H1 (cell line): Measurements from ENCODE around the gene MTHFD1. TPM values are rescaled to one million over a fixed set of nuclear protein-coding genes. Genes with fewer than 3 reads are reported as not detected.

Source experiments
- CTCF ChIA-PET: fragments of 300-600 bp; sonication (Branson Sonifier 250); formaldehyde crosslinking; loops from one replicate; lab custom pipeline; 2021; ENCODE audit not compliant: partially characterized antibody; lab: Charles Lee
- POLR2A ChIA-PET: fragments of 300-600 bp; sonication (Branson Sonifier 250); formaldehyde crosslinking; loops from one replicate; lab custom pipeline; 2021; ENCODE audit warnings: inconsistent platforms; ENCODE audit not compliant: partially characterized antibody; lab: Charles Lee
- DNase-seq, 2 experiments: peaks; one replicate each; pipeline versions ENCODE4 v3.0.0 to v3.0.0-alpha.2; 2010 to 2022; ENCODE audit warnings: low spot score in 2 of 2, low read depth in 1 of 2, mixed read lengths in 1 of 2
- FAIRE-seq: peaks from 2 replicates; lab custom pipeline; 2011; peaks lifted over from hg19 to GRCh38; lab: Jason Lieb, UNC
- H2AFZ ChIP-seq: 2 replicates; pipeline ENCODE4 v1.8.1; 2012; ENCODE audit warnings: low read length, inconsistent platforms
- H2AK5ac ChIP-seq: 2 replicates; pipeline ENCODE4 v1.6.1; 2013; ENCODE audit warnings: low read depth, low read length
- H2BK120ac ChIP-seq: replicated peaks from 2 replicates; pipeline ENCODE3; 2013; ENCODE audit warnings: low read depth, low read length, inconsistent platforms
- H2BK12ac ChIP-seq: 2 replicates; pipeline ENCODE4 v1.6.1; 2013; ENCODE audit warnings: low read depth, low read length
- H2BK15ac ChIP-seq: 2 replicates; pipeline ENCODE4 v1.6.1; 2013; ENCODE audit warnings: low read length
- H2BK20ac ChIP-seq: 2 replicates; pipeline ENCODE4 v1.6.1; 2013; ENCODE audit warnings: low read length
- H2BK5ac ChIP-seq: 2 replicates; pipeline ENCODE4 v1.6.1; 2013; ENCODE audit warnings: low read depth, low read length
- H3K14ac ChIP-seq: 2 replicates; pipeline ENCODE4 v1.6.1; 2013; ENCODE audit warnings: inconsistent platforms; ENCODE audit not compliant: insufficient read length
- H3K18ac ChIP-seq: 2 replicates; pipeline ENCODE4 v1.6.1; 2013; ENCODE audit warnings: low read length; ENCODE audit errors: extremely low read depth
- H3K23ac ChIP-seq: 2 replicates; pipeline ENCODE4 v1.6.1; 2013; ENCODE audit warnings: inconsistent platforms; ENCODE audit not compliant: insufficient read length
- H3K23me2 ChIP-seq: 2 replicates; pipeline ENCODE4 v1.6.1; 2013; ENCODE audit warnings: low read depth, low read length
- H3K27ac ChIP-seq: 2 replicates; pipeline ENCODE4 v1.6.1; 2011; ENCODE audit warnings: low read depth, low read length, inconsistent platforms
- H3K27me3 ChIP-seq, 4 experiments: replicated peaks in 1 of 4; 1 replicate in 1 of 4; 2 replicates in 3 of 4; pipeline versions ENCODE4 v1.6.1 to v1.8.1; 2011 to 2013; ENCODE audit warnings: low read length in 3 of 4, mild to moderate bottlenecking in 3 of 4, inconsistent platforms in 2 of 4, mixed read lengths in 2 of 4, moderate library complexity in 1 of 4; ENCODE audit not compliant: control insufficient read depth in 3 of 4, insufficient read depth in 3 of 4; ENCODE audit errors: extremely low read depth in 1 of 4
- H3K36me3 ChIP-seq, 4 experiments: 2 replicates each; pipeline versions ENCODE4 v1.6.1 to v1.8.1; 2011 to 2013; ENCODE audit warnings: mild to moderate bottlenecking in 4 of 4, low read length in 3 of 4, moderate library complexity in 2 of 4, control low read depth in 1 of 4, inconsistent platforms in 1 of 4; ENCODE audit not compliant: insufficient read depth in 4 of 4, control insufficient read depth in 2 of 4
- H3K4ac ChIP-seq: replicated peaks from 2 replicates; pipeline ENCODE3; 2013; ENCODE audit warnings: low read length, low read depth, mixed read lengths, inconsistent platforms; ENCODE audit not compliant: insufficient read length
- H3K4me1 ChIP-seq, 4 experiments: replicated peaks in 1 of 4; 1 replicate in 1 of 4; 2 replicates in 3 of 4; pipeline versions ENCODE4 v1.6.1 to v1.8.1; 2011 to 2013; ENCODE audit warnings: low read length in 3 of 4, inconsistent platforms in 2 of 4, mixed read lengths in 1 of 4; ENCODE audit not compliant: insufficient read depth in 4 of 4, control insufficient read depth in 3 of 4
- H3K4me2 ChIP-seq, 2 experiments: 2 replicates each; pipeline versions ENCODE4 v1.6.1 to v1.8.1; 2011 to 2013; ENCODE audit warnings: low read depth in 2 of 2, low read length in 2 of 2, control low read depth in 1 of 2, inconsistent platforms in 1 of 2, mild to moderate bottlenecking in 1 of 2; ENCODE audit not compliant: insufficient read depth in 1 of 2
- H3K4me3 ChIP-seq, 4 experiments: fragments of 200-600, 300-600 bp in 1 of 4; sonication (generic), shearing (Covaris generic), sonication (Bioruptor Twin) in 1 of 4; 2 replicates each; pipeline versions ENCODE4 v1.5.1 to v1.8.1; 2011 to 2016; ENCODE audit warnings: low read length in 4 of 4, low read depth in 3 of 4, control low read depth in 2 of 4, inconsistent platforms in 2 of 4, mild to moderate bottlenecking in 2 of 4, mixed read lengths in 1 of 4, moderate library complexity in 1 of 4; ENCODE audit not compliant: insufficient read depth in 2 of 4; ENCODE audit errors: extremely low read depth in 1 of 4
- H3K56ac ChIP-seq: replicated peaks from 2 replicates; pipeline ENCODE3; 2013; ENCODE audit warnings: low read depth, mild to moderate bottlenecking, mixed read lengths, low read length, inconsistent platforms; ENCODE audit not compliant: insufficient read length
- H3K79me1 ChIP-seq: 2 replicates; pipeline ENCODE4 v1.6.1; 2013; ENCODE audit warnings: low read depth, low read length, control low read depth
- H3K79me2 ChIP-seq, 2 experiments: 2 replicates each; pipeline versions ENCODE4 v1.6.1 to v1.8.1; 2012 to 2013; ENCODE audit warnings: low read length in 2 of 2, mild to moderate bottlenecking in 2 of 2, inconsistent platforms in 1 of 2; ENCODE audit not compliant: insufficient read depth in 2 of 2, control insufficient read depth in 1 of 2
- H3K9ac ChIP-seq, 4 experiments: replicated peaks in 1 of 4; 1 replicate in 1 of 4; 2 replicates in 3 of 4; pipeline versions ENCODE4 v1.6.1 to v1.8.1; 2011 to 2013; ENCODE audit warnings: low read depth in 3 of 4, low read length in 3 of 4, control low read depth in 2 of 4, mild to moderate bottlenecking in 2 of 4, moderate library complexity in 2 of 4, inconsistent platforms in 1 of 4; ENCODE audit errors: extremely low read depth in 1 of 4
- H3K9me3 ChIP-seq, 2 experiments: 2 replicates each; pipeline versions ENCODE4 v1.6.1 to v1.8.1; 2012 to 2013; ENCODE audit warnings: mild to moderate bottlenecking in 2 of 2, moderate library complexity in 2 of 2, control low read depth in 1 of 2, inconsistent platforms in 1 of 2, low read depth in 1 of 2, low read length in 1 of 2, mixed read lengths in 1 of 2; ENCODE audit not compliant: insufficient read depth in 2 of 2
- H4K20me1 ChIP-seq, 2 experiments: replicated peaks in 1 of 2; 2 replicates each; pipeline versions ENCODE3 to v1.8.1; 2011 to 2013; ENCODE audit warnings: inconsistent platforms in 2 of 2, low read length in 2 of 2, mild to moderate bottlenecking in 1 of 2; ENCODE audit not compliant: insufficient read depth in 2 of 2, control insufficient read depth in 1 of 2
- H4K5ac ChIP-seq: 2 replicates; pipeline ENCODE4 v1.6.1; 2013; ENCODE audit warnings: low read length, low read depth, mixed read lengths, inconsistent platforms; ENCODE audit not compliant: insufficient read length
- H4K8ac ChIP-seq: 2 replicates; pipeline ENCODE4 v1.8.0; 2013; ENCODE audit warnings: mild to moderate bottlenecking, moderate library complexity, low read length, inconsistent platforms; ENCODE audit not compliant: insufficient read depth; ENCODE audit errors: extremely low read depth
- H4K91ac ChIP-seq: replicated peaks from 2 replicates; pipeline ENCODE3; 2013; ENCODE audit warnings: low read length, mixed read lengths, inconsistent platforms; ENCODE audit not compliant: insufficient read length
- ASH2L ChIP-seq: fragments of 200-600, 300-600 bp; sonication (generic); IDR thresholded peaks from one replicate; pipeline ENCODE4 v1.7.1; 2017; ENCODE audit warnings: low read length
- BACH1 ChIP-seq: IDR thresholded peaks from 2 replicates; pipeline ENCODE4 v1.6.1; 2012; ENCODE audit warnings: low read length, improper control_type of control experiment
- CHD1 ChIP-seq: IDR thresholded peaks from 2 replicates; pipeline ENCODE4 v1.6.1; 2012; ENCODE audit warnings: low read depth, low read length, improper control_type of control experiment
- CHD2 ChIP-seq: IDR thresholded peaks from 2 replicates; pipeline ENCODE4 v1.6.1; 2012; ENCODE audit warnings: low read length, improper control_type of control experiment
- CREB1 ChIP-seq: IDR thresholded peaks from 2 replicates; pipeline ENCODE4 v1.6.1; 2012; ENCODE audit warnings: inconsistent platforms
- EGR1 ChIP-seq: IDR thresholded peaks from 2 replicates; pipeline ENCODE4 v1.6.1; 2011; ENCODE audit warnings: low read depth, low read length, borderline replicate concordance
- HDAC2 ChIP-seq, 2 experiments: fragments of 300-600 bp in 1 of 2; sonication (generic) in 1 of 2; IDR thresholded peaks; 2 replicates each; pipeline ENCODE4 v1.6.1; 2011 to 2012; ENCODE audit warnings: low read depth in 2 of 2, low read length in 2 of 2, mild to moderate bottlenecking in 2 of 2, moderate library complexity in 2 of 2, borderline replicate concordance in 1 of 2, inconsistent platforms in 1 of 2
- JUN ChIP-seq: IDR thresholded peaks from 2 replicates; pipeline ENCODE4 v1.6.1; 2011; ENCODE audit warnings: low read depth, mild to moderate bottlenecking, improper control_type of control experiment, low read length
- NANOG ChIP-seq: IDR thresholded peaks from 2 replicates; pipeline ENCODE4 v1.6.1; 2011; ENCODE audit warnings: low read length, low read depth, mild to moderate bottlenecking, inconsistent platforms; ENCODE audit not compliant: insufficient read depth, poor library complexity, severe bottlenecking
- POLR2AphosphoS5 ChIP-seq: IDR thresholded peaks from 2 replicates; pipeline ENCODE4 v1.6.1; 2011; ENCODE audit warnings: low read depth, low read length
- RNF2 ChIP-seq: fragments of 200-900, 300-1000 bp; sonication (generic); IDR thresholded peaks from 2 replicates; pipeline ENCODE4 v1.7.1; 2016; ENCODE audit warnings: borderline replicate concordance, low read depth, mild to moderate bottlenecking, antibody characterized with exemption, low read length; ENCODE audit not compliant: poor library complexity, severe bottlenecking; ENCODE audit errors: missing control alignments
- SIN3A ChIP-seq, 2 experiments: IDR thresholded peaks in 1 of 2; conservative IDR thresholded peaks in 1 of 2; 2 replicates each; pipeline ENCODE4 v1.6.1; 2011 to 2012; ENCODE audit warnings: low read length in 2 of 2, improper control_type of control experiment in 1 of 2, low read depth in 1 of 2, mild to moderate bottlenecking in 1 of 2
- TCF12 ChIP-seq: IDR thresholded peaks from 2 replicates; pipeline ENCODE4 v1.6.1; 2011; ENCODE audit warnings: low read depth, mild to moderate bottlenecking, low read length
- WGBS, 2 experiments: shearing (Covaris generic) in 1 of 2; methylation state at CpG; one replicate each; pipeline versions ENCODE4 v1.1.6 to v1.1.7; 2013 to 2015; ENCODE audit warnings: low lambda C conversion rate in 2 of 2, mixed read lengths in 2 of 2, inconsistent platforms in 1 of 2, low coverage in 1 of 2, missing lambda C conversion rate in 1 of 2; ENCODE audit not compliant: insufficient replicate concordance in 2 of 2, insufficient coverage in 1 of 2, insufficient read length in 1 of 2; ENCODE audit errors: extremely low coverage in 1 of 2, missing lambda C conversion rate in 1 of 2; 5-methylcytosine and 5-hydroxymethylcytosine counted together
- polyA plus RNA-seq, 7 experiments: library from polyadenylated mRNA; depleted of rRNA in 3 of 7; stranded (reverse) in 5 of 7; unstranded in 2 of 7; fragments of >200 nt in 5 of 7; fragments of 200-250 nt in 2 of 7; gene quantifications; 1 replicate in 5 of 7; 2 replicates in 1 of 7; 4 replicates in 1 of 7; pipeline versions ENCODE4 v1.2.1 to v1.2.3, GENCODE V29; 2011 to 2013; ENCODE audit warnings: missing spikeins in 2 of 7, mixed read lengths in 2 of 7
- total RNA-seq: library from RNA; stranded (reverse); fragmentation: NEBNext Ultra II Directional; extraction: Animal tissue kit (Norgen Biotek cat#: 25700); gene quantifications from 2 replicates; pipeline ENCODE4 v1.2.1, GENCODE V29; 2021
- TF ChIP-seq, protein P1 (sequence below): IDR thresholded peaks from 2 replicates; pipeline ENCODE4 v1.6.1; 2011; ENCODE audit warnings: low read depth, mild to moderate bottlenecking, low read length; ENCODE audit not compliant: insufficient read depth

Gene MTHFD1
- total and polyA plus RNA-seq, 2 of the 8 experiments (the other 6 are each of a cell fraction or from before 2014, with no cell fraction given) = 79.7 to 332 TPM

DNA sequence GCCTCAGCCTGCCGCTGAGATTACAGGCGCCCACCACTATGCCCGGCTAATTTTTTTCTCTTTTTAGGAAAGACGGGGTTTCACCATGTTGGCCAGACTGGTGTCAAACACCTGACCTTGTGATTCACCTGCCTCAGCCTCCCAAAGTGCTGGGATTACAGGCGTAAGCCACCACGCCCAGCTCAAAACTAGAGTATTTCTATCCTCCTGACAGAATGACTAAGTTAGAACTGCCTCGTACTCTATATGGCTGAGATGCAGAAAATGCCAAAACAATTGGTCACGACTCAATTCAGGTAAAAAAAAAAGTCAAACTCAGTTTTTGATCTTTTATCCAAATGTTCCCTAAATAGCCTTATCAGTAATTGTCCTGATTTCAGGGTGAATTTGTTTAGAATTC, 88.3 kb downstream of the MTHFD1 start:
- Histone ChIP-seq H2BK20ac (no peak overlapping the region), H3K18ac (no peak overlapping the region), H2AFZ (no peak overlapping the region), H3K56ac (no peak overlapping the region), H3K36me3 (no peaks in the 10 kb centered on the region), H3K9me3 (no peaks in the 10 kb centered on the region), H3K79me1 (no peaks in the 10 kb centered on the region), H3K23me2 (no peaks in the 10 kb centered on the region), H4K20me1 (peaks cover 2% of the 10 kb centered on the region in 2 experiments), H3K27me3 (no peaks in the 10 kb centered on the region), H3K27ac (no peak overlapping the region), H4K8ac (no peak overlapping the region), H2BK5ac (no peak overlapping the region), H2BK15ac (no peak overlapping the region), H3K4me2 (no peak overlapping the region), H3K9ac (no peak overlapping the region), H3K4me3 (no peak overlapping the region), H2BK12ac (no peak overlapping the region), H2AK5ac (no peak overlapping the region), H3K4me1 (no peaks in the 10 kb centered on the region), H2BK120ac (no peak overlapping the region), H3K14ac (no peak overlapping the region), H3K23ac (no peak overlapping the region), H3K4ac (no peak overlapping the region), H4K91ac (no peak overlapping the region), H4K5ac (no peak overlapping the region), H3K79me2 (no peaks in the 10 kb centered on the region)
- ChIA-PET CTCF (interaction anchor here (0.7 to 1.3 kb wide), 5 partner anchors 9 to 132 kb away, joined by 3 to 5 read pairs (median 3); no protein-coding TSS in a partner anchor), POLR2A (interaction anchor here (1.0 to 1.6 kb wide), 4 partner anchors 10 to 133 kb away, joined by 3 to 7 read pairs (median 4); partner anchors contain the start of genes AKAP5 and ZBTB1)
- WGBS, 2 experiments = 84% methylated on average over 8 of the region's 8 CpGs; no CpG with 5 or more reads in 1 of the 2 experiments
- FAIRE-seq = no peak
- no peak for DNase-seq
- TF ChIP-seq CHD1 (no peak), ASH2L (no peak), CREB1 (no peak), HDAC2 (IDR thresholded peaks at IDR 0.05; ENCODE audit: borderline replicate concordance in 1 of 2, low read depth in 2 of 2, low read length in 2 of 2) (no peak), JUN (no peak), POLR2AphosphoS5 (no peak), RNF2 (no peak), BACH1 (no peak), TCF12 (no peak), EGR1 (no peak), SIN3A (conservative IDR thresholded peaks at IDR 0.05 in 1 of 2, IDR thresholded peaks at IDR 0.05 in 1 of 2; ENCODE audit: low read depth in 1 of 2, low read length in 2 of 2) (no peak), NANOG (no peak), CHD2 (no peak)
- TF ChIP-seq, protein P1, sequence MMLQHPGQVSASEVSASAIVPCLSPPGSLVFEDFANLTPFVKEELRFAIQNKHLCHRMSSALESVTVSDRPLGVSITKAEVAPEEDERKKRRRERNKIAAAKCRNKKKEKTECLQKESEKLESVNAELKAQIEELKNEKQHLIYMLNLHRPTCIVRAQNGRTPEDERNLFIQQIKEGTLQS = no peak
